Transverse colon (tissue), 4 donors: ENCODE data around the gene FCSK. TPM values are rescaled to one million over a fixed set of nuclear protein-coding genes. Genes with fewer than 3 reads are reported as not detected.

ENCODE experiments used
- DNase-seq: peaks from one replicate; pipeline ENCODE4 v3.0.0-alpha.2; 2019
- H3K27ac ChIP-seq, 4 donors: fragments of 200-600 bp; sonication (generic); 2 replicates each; pipeline ENCODE4 v1.5.1; 2016 to 2018; ENCODE audit warnings: inconsistent platforms in 4 of 4
- H3K27me3 ChIP-seq: fragments of 200-600 bp; sonication (generic); 2 replicates; pipeline ENCODE4 v1.5.1; 2017; ENCODE audit warnings: inconsistent platforms
- H3K36me3 ChIP-seq, 4 donors: fragments of 200-600 bp; sonication (generic); 2 replicates each; pipeline ENCODE4 v1.5.1; 2017 to 2019; ENCODE audit warnings: inconsistent platforms in 4 of 4
- H3K4me1 ChIP-seq, 4 donors: fragments of 200-600 bp; sonication (generic); 2 replicates each; pipeline ENCODE4 v1.5.1; 2017 to 2020; ENCODE audit warnings: inconsistent platforms in 4 of 4
- H3K4me3 ChIP-seq, 4 donors: fragments of 200-600 bp; sonication (generic); 1 replicate in 1 of 4; 2 replicates in 3 of 4; pipeline versions ENCODE4 v1.5.1 to v1.6.1; 2017 to 2019; ENCODE audit warnings: inconsistent platforms in 4 of 4
- H3K9me3 ChIP-seq, 2 donors: fragments of 200-600 bp; sonication (generic); 2 replicates each; pipeline ENCODE4 v1.5.1; 2017 to 2019; ENCODE audit warnings: inconsistent platforms in 2 of 2
- EP300 ChIP-seq: sonication (generic); formaldehyde crosslinking; IDR thresholded peaks from one replicate; pipeline ENCODE4 v1.6.1; 2017; ENCODE audit warnings: antibody characterized with exemption, low read depth
- POLR2A ChIP-seq: fragments of 450-650 bp; IDR thresholded peaks from one replicate; pipeline ENCODE4 v1.6.1; 2016; ENCODE audit warnings: antibody characterized with exemption, mild to moderate bottlenecking, moderate library complexity
- POLR2AphosphoS5 ChIP-seq, 3 donors: sonication (generic); formaldehyde crosslinking; IDR thresholded peaks; one replicate each; pipeline ENCODE4 v1.6.1; 2016; ENCODE audit warnings: antibody characterized with exemption in 3 of 3
- WGBS, 2 donors: methylation state at CpG; one replicate each; pipeline ENCODE4 v1.1.5; 2018; ENCODE audit warnings: low coverage in 1 of 2; 5-methylcytosine and 5-hydroxymethylcytosine counted together
- in situ Hi-C, 4 donors: fragments of 200-750 bp; cut with MboI; loops; one replicate each; pipeline versions ENCODE4 v1.15.0 to v1.15.1; 2017; ENCODE audit warnings: low sequenced_read_pairs in 3 of 4, low pct_ligation_motif_present in 1 of 4, low pct_unique_long_range_greater_than_20kb in 1 of 4
- intact Hi-C: fragments of 100-400 bp; cut with DNase I; formaldehyde crosslinking; loops from one replicate; pipeline ENCODE4 v1.15.1; 2023; ENCODE audit warnings: low total_unique reads
- total RNA-seq, 4 donors: library from RNA; depleted of rRNA; stranded (reverse); fragments of >200 nt; gene quantifications; one replicate each; pipeline ENCODE4 v1.1.0, GENCODE V29; 2016
- TF ChIP-seq, protein P1 (sequence below), 5 experiments: fragments of 200-600 bp in 3 of 5; fragments of 450-650 bp in 2 of 5; sonication (generic) in 3 of 5; IDR thresholded peaks; 1 replicate in 2 of 5; 2 replicates in 3 of 5; pipeline ENCODE4 v1.5.1; 2016 to 2017; ENCODE audit warnings: antibody characterized with exemption in 5 of 5, inconsistent platforms in 3 of 5, mild to moderate bottlenecking in 2 of 5, moderate library complexity in 1 of 5

FCSK gene
- total RNA-seq, 4 donors from 2014 or later: 38.5 to 62.7 (median 43.1) TPM

DNA sequence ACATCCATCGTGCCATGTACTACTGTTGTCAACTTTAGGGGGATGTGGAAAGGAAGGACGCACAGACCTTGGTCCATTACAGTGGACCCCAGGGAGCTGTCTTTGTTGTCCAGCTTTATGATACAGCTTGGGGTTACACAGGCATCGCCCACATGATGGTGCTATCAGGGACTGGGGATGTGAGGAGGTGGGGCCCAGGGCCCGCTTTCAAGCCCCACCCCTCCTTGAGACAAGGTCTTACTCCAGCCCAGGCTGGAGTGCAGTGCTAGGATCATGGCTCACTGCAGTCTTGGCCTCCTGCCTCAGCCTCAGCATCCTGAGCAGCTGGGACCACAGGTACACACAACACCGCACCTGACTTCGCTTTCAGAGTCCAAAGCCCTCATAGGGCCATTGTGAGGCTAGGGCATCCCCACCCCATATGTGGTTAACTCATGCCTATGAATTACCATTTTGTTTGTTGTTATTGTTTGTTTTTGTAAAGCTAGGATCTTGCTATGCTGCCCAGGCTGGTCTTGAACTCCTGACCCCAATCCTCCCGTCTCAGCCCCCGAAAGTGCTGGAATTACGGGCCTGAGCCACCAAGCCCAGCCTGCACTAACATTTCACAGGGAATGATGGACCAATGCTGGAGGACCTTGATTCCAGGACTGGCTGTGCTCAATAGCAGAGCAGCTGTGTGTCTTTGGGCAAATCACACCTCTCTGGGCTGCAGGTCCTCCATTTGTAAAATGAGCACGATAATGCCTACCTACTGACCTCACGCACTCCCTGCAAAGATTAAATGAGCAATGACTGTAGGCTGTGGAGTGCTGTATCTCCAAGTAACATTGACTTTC, 32.7 kb upstream of the FCSK start:
- TF ChIP-seq, protein P1, sequence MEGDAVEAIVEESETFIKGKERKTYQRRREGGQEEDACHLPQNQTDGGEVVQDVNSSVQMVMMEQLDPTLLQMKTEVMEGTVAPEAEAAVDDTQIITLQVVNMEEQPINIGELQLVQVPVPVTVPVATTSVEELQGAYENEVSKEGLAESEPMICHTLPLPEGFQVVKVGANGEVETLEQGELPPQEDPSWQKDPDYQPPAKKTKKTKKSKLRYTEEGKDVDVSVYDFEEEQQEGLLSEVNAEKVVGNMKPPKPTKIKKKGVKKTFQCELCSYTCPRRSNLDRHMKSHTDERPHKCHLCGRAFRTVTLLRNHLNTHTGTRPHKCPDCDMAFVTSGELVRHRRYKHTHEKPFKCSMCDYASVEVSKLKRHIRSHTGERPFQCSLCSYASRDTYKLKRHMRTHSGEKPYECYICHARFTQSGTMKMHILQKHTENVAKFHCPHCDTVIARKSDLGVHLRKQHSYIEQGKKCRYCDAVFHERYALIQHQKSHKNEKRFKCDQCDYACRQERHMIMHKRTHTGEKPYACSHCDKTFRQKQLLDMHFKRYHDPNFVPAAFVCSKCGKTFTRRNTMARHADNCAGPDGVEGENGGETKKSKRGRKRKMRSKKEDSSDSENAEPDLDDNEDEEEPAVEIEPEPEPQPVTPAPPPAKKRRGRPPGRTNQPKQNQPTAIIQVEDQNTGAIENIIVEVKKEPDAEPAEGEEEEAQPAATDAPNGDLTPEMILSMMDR (IDR thresholded peaks at IDR 0.05): no peak
- TF ChIP-seq EP300: no peak
- no peak for TF ChIP-seq POLR2AphosphoS5 (IDR thresholded peaks at IDR 0.05)
- no peak for TF ChIP-seq POLR2A
- WGBS, 2 donors: 80 to 91% methylated on average over 2 to 11 of the region's 11 CpGs
- Histone ChIP-seq H3K9me3 (no peaks in the 10 kb centered on the region), H3K4me1 (peaks cover 8 to 43% (median 26%) of the 10 kb centered on the region in 4 donors), H3K4me3 (no peak overlapping the region), H3K27me3 (no peaks in the 10 kb centered on the region), H3K36me3 (no peaks in the 10 kb centered on the region), H3K27ac (no peak overlapping the region)
- intact Hi-C loops (no loop called here), in situ Hi-C loops (no loop called here)
- no peak for DNase-seq

DNA sequence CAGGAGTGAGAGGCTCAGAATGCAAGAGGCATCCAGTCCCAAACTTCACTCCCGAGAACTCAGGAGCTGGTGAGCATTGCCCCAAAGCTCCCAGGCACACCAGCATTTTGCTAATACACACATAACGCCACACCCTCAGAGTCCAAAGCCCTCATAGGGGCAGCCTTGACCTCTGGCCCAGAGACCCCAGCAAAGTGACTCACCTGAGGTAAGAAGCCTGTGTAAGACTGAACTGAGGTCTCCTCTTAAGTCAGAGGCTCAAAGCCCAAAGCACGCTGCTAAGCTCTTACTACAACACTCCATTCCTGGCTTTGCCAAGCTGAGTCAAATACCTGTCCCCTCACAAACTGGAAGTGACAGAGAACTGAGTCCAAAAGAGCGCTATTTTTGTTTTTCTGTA, 31.9 kb upstream of the FCSK start:
- Histone ChIP-seq H3K27me3 (no peaks in the 10 kb centered on the region), H3K4me1 (peaks cover 3 to 44% (median 24%) of the 10 kb centered on the region in 4 donors), H3K36me3 (no peaks in the 10 kb centered on the region), H3K4me3 (no peak overlapping the region), H3K27ac (no peak overlapping the region), H3K9me3 (no peaks in the 10 kb centered on the region)
- in situ Hi-C loops: no loop called here
- no peak for TF ChIP-seq EP300
- no peak for DNase-seq
- WGBS, 2 donors: 80 to 84% methylated on average over 1 to 4 of the region's 4 CpGs
- intact Hi-C loops: no loop called here

DNA sequence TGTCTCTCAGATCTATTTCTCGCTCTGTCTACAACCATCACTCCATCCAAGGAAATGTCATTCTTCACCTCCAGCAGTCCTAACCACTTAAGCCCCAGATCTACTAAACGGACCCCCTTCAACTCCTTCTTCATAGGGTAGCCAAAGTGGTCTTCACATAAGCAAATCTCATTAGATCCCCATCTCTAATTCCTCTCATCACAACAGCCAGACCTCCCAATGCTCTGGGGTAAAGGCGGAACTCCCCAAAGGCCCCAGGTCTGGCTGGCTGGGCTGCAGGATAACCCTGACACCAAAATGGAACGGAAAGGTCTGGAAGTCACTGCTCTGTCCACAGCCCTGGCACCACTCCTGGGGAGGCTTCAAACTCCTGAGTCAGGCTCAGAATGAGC, 26.6 kb upstream of the FCSK start:
- in situ Hi-C loops (no loop called here), intact Hi-C loops (no loop called here)
- Histone ChIP-seq H3K4me1 (peaks cover 41 to 69% (median 53%) of the 10 kb centered on the region in 4 donors), H3K4me3 (peak overlapping the region in 2 of 4 donors; percentile 0 to 9), H3K36me3 (no peaks in the 10 kb centered on the region), H3K9me3 (no peaks in the 10 kb centered on the region), H3K27me3 (no peaks in the 10 kb centered on the region), H3K27ac (peak overlapping the region; percentile 84 to 94 (median 88))
- no peak for DNase-seq
- WGBS, 2 donors: 47 to 50% methylated on average over 2 to 4 of the region's 4 CpGs
- TF ChIP-seq, protein P1 (IDR thresholded peaks at IDR 0.05): no peak

DNA sequence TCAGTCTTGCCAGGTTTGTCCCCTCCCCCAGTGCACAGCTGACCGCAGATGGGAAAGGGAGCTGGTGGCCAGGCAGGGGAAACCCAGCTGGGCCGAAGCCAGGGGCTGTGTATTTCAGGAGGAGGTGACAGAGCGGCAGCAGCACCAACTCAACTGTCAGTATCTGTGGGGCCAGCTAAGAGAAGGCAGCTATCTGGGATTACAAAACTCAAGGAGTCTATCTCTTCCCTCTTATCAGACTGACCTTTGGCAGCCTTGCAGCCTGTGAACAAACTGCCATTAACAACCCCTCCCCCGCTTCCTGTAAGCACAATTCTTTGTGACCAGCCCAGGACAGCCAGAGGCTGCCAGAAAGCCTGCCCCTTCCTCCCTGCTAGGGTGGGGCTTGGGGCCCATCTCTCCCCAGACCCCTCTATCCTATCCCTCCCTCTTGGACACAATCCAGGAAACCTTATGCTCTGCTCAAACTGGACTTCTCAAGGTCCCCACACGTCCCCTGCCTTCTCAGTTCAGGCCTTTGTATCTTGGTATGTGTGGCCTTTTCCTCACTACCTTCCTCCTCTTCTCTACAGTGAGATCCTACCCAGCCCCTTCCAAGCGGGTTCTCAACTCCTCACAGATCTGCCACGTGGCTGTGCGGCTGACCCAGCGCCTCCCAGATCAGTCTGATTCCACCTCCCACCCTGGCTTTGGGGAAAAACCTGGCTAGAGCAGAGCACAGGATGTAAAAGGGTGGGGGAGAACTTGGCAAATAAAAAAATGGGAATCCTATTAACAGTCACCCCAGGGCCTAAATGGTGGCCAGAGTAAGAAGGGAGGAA, 26.0 kb upstream of the FCSK start:
- in situ Hi-C loops: no loop called here
- peaks cover 47 to 69% (median 55%) of the 10 kb centered on the region in 4 donors for H3K4me1 ChIP-seq
- peak overlapping the region; percentile 84 to 94 (median 88) for H3K27ac ChIP-seq
- intact Hi-C loops: no loop called here
- no peaks in the 10 kb centered on the region for H3K9me3 ChIP-seq
- H3K27me3 ChIP-seq: no peaks in the 10 kb centered on the region
- DNase-seq: peak; percentile 92
- WGBS, 2 donors: 8 to 13% methylated on average over 5 to 9 of the region's 9 CpGs
- peak; percentile 57 for TF ChIP-seq POLR2A
- TF ChIP-seq EP300: peak; percentile 39
- peak; percentile 52 to 80 (median 68) for TF ChIP-seq POLR2AphosphoS5 (IDR thresholded peaks at IDR 0.05)
- TF ChIP-seq, protein P1 (IDR thresholded peaks at IDR 0.05): no peak
- no peaks in the 10 kb centered on the region for H3K36me3 ChIP-seq
- H3K4me3 ChIP-seq: peak overlapping the region in 2 of 4 donors; percentile 0 to 9
